ENCODE results near the gene GNLY. TPM values are rescaled to one million over a fixed set of nuclear protein-coding genes. Genes with fewer than 3 reads are reported as not detected.
"Not testable (repeated sequence)": the region's sequence is repeated elsewhere in the genome, so short reads cannot be mapped to it uniquely, and the experiment has no call there.

The GNLY gene
- not detected in 2 replicates for total RNA-seq

DNA sequence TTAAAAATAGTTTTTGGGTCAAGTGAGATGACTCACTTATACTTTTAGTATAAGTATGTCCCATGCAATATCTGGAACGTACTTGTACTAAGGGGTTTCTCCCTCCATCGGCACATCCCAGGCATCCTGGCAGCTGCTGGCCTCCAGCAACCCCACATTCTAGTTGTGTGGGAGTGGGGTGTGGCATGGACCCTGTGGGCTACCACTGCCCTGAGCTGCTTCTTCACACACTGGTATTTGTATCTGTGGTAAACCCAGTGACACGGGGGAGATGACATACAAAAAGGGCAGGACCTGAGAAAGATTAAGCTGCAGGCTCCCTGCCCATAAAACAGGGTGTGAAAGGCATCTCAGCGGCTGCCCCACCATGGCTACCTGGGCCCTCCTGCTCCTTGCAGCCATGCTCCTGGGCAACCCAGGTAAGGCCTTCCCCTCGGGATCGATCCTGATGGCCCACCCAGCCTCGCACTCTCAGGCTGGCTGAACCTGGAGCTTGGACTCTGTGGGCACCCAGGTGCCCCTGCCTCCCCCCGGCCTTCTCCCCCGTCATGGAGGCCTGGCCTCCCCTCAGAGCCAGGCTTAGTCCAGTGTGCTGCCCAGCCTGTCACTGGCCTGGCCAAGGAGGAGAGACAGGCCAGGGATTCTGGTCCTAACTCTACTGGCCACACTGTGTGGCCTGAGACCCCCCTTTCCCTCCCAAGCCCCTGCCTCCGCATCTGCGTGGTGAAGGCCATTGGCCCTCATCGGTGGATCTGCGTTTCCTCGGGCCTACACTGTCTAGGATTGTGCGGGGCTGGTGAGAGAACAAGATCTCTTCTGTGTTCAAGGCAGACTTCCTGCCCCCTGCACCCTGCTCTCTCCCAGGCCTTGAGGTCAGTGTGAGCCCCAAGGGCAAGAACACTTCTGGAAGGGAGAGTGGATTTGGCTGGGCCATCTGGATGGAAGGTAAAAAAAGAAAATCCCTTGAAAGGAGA lies at the start of gene GNLY:
GNLY (plus strand) TSS at position 307 of the 974 bp plus-strand sequence; CDS start at position 368, 61 bp downstream.
- DNase-seq (ENCODE audit: low read depth in 2 of 2), result no peak

- DNase-seq (ENCODE audit: low read depth in 2 of 2), result no peak
Measured at GRCh38 chr2:85644909-85645308, 49.2 kb upstream of the GNLY start.

- DNase-seq (ENCODE audit: low read depth in 2 of 2), result no peak
Measured at GRCh38 chr2:85646166-85646565, 48.0 kb upstream of the GNLY start.

DNA sequence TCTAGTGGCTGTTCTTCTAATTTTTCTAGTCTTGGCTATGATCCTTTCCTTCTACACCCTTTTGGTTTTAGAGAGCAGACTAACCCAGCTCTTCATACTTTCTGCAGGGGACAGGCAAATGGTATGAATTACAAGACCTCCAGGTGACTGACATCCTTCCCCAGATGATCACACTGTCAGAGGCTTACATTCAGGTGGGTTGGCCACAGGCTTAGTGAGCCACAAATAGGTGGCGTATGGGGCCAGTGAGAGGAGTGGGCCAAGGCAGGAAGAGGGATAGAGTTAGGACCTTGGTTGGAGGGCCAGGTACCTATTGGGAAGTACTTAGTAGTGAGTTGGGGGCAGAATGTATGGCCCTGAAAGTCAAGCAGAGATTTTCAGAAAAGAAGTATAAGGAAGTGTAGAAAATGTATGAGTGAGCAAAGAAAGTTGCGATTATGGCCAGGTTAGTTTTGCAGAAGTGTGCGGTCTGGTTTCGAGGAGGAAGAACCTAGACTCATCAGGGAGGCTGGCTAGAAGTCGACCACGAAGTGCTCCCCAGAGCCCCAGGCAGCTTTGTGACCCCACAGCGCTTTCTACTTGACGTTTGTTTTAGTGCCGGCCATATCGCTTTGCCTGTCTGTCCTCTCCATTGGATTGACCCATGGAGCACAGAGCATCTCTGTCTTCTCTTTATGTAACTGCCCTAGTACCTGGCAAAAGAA lies 46.2 kb upstream of the GNLY start:
- DNase-seq (ENCODE audit: low read depth in 2 of 2), result no peak

GRCh38 chr2:85648619-85649018 lies 45.5 kb upstream of the GNLY start:
- DNase-seq (ENCODE audit: low read depth in 2 of 2), result peak; percentile 36 to 65

DNA sequence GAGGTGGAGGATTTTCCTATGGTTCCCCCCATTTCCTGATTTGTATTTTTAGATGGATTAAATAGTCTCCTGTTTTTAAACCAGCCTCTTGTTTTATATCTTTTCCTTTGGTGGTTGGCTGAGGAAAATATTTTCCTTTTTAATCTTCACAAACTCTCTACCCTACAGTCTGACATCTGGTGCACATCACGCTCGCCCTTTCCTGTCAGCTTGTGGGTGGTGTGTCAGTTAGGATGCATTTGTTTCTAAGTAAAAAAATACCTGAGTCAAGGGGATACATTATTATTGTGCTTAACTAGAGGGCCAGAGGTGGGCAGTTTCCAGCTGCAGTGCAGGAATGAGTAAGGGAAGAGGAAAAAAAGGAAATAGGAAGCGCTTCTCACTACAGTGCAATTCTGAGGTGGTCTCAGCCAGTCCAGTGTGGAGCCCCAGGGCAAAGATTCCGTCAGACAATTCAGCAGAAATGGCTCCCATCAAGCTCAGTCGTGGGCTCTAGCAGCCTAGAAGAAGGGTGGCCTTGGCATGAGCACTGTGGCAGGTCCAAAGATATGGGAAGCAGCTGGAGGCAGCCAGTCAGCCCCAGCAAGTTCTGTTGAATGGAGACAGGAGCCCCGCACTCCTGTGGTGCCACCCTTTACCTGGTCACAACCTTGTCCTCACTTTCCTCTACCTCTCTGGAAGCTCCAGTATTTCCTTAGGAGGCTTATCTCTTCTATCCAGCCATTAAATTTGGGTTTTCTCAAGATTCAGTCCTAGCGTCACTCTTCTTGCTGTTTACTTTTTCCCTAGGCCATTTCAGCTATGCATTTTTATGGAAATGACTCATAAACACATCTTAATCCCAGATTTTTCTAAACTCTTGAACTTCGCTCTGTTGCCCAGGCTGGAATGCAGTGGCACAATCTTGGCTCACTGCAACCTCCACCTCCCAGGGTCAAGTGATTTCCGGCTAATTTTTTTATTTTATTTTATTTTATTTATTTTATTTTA lies 44.7 kb upstream of the GNLY start:
- DNase-seq (ENCODE audit: low read depth in 2 of 2), result peak; percentile 7 to 35

GRCh38 chr2:85650456-85650855 lies 43.7 kb upstream of the GNLY start:
- no peak for DNase-seq (ENCODE audit: low read depth in 2 of 2)

DNA sequence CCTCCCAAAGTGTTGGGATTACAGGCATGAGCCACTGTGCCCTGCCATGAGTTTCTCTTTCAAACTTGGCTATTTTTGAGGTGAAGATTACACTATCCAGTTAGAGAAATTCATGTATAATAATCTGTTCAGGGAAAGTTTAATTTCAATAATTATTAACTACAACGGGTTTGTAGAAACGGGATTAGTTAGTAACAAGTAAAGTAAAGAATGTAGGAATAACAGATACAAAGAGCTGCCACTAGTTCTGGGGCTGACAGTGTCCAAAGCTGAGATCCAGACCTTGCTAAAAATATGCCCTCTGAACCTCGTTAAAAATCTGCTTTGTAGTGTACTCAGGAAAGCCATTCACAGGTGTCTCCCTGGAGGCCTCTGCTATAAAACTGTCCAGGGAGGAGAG lies 43.1 kb upstream of the GNLY start:
- no peak for DNase-seq (ENCODE audit: low read depth in 2 of 2)

GRCh38 chr2:85652056-85652455 lies 42.1 kb upstream of the GNLY start:
- DNase-seq (ENCODE audit: low read depth in 2 of 2), result no peak

DNA sequence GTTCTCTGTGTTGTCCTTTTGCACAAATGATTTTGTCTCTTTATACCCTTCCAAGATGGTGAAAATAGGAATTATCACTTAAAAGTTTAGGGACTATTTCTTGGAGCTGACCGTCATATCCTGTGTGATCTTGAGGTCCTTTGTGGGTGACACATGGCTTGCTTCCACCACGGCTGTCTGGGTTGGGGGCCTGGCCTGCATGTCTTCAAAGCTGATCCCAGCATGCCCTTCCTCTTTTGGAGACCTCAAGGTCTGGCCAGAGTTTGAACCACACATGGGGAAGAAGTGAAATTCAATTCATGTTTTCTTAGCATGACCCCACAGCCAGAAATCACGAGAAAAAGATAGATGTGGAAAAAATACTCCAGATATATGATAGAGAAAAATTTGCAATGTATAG lies 40.2 kb upstream of the GNLY start:
- no peak for DNase-seq (ENCODE audit: low read depth in 2 of 2)

- no peak for DNase-seq (ENCODE audit: low read depth in 2 of 2)
Measured at GRCh38 chr2:85655961-85656417, 38.2 kb upstream of the GNLY start.

DNA sequence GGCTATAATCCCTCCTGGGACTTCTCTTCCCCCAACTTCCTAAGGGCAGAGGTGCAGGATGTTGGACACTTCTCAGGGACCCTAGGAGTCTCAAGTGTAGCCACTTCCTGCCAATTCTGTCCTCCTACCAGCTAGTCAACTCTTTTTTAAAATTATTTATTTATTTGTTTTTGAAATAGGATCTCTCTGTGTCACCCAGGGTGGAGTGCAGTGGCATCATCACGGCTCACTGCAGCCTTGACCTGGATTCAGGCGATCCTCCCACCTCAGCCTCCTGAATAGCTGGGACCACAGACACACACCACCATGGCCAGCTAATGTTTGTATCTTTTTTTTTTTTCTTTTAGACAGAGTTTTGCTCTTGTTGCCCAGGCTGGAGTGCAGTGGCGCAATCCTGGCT lies 37.7 kb upstream of the GNLY start:
- no peak for DNase-seq (ENCODE audit: low read depth in 2 of 2)

GRCh38 chr2:85657399-85657798 lies 36.8 kb upstream of the GNLY start:
- DNase-seq (ENCODE audit: low read depth in 2 of 2), result not testable (repeated sequence)

- DNase-seq (ENCODE audit: low read depth in 2 of 2), result no peak
Measured at GRCh38 chr2:85659324-85659981, 34.7 kb upstream of the GNLY start.

GRCh38 chr2:85660301-85660700 lies 33.9 kb upstream of the GNLY start:
- not testable (repeated sequence) for DNase-seq (ENCODE audit: low read depth in 2 of 2)

DNA sequence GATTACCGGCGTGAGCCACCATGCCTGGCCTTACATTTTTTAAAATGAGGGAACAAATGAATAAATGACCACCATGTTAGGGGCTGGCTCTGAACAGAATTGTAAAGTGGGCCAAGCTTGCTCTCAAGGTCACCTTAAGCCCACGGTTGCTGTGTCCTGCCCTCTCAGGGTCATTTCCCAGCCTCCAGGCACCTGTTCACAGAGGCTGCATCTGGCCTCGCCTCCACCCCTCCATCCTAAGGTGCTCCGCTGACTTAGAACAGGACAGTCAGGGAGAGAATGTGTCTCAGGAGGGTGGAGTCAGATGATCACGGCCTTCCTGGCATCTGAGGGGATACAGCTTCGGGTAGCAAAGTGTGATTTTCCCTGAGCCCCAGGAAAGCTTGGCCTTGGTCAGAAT lies 33.4 kb upstream of the GNLY start:
- no peak for DNase-seq (ENCODE audit: low read depth in 2 of 2)

DNA sequence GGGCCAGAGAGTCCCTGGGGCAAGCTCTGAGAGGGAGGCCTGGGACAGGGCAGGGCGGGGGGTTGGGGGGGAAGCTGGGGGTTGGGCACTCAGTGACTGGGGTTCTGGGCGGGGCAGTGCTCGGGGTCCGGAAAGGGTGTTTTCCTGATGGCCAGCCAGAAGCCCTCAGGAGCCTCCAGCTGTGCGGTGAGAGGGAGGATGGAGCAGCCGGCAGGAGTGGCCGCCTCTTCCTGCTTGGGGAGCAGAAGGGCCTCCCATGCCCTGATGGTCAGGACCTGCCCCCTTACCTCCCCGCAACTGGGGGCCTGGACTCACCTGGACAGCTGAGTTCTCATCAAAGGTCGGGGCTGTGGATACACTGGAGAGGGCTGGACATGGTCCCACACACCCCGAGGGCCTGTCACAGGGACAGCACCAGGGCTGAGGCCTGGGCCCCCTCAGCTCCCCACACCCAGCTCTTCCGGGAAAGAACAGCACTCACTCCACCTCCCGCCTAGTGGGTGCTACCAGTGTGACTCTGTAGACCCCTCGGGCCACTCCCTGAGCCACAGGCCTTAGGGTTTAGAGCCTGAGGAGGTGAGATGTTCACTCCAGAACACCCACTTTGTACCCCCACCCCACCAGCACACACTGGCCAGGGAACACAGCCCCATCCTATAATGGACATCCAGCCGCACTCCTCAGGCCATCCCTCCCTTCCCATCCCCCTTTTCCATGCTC lies 32.9 kb upstream of the GNLY start:
- peak in 1 of 2 donors; percentile 38 for DNase-seq (ENCODE audit: low read depth in 2 of 2)

DNA sequence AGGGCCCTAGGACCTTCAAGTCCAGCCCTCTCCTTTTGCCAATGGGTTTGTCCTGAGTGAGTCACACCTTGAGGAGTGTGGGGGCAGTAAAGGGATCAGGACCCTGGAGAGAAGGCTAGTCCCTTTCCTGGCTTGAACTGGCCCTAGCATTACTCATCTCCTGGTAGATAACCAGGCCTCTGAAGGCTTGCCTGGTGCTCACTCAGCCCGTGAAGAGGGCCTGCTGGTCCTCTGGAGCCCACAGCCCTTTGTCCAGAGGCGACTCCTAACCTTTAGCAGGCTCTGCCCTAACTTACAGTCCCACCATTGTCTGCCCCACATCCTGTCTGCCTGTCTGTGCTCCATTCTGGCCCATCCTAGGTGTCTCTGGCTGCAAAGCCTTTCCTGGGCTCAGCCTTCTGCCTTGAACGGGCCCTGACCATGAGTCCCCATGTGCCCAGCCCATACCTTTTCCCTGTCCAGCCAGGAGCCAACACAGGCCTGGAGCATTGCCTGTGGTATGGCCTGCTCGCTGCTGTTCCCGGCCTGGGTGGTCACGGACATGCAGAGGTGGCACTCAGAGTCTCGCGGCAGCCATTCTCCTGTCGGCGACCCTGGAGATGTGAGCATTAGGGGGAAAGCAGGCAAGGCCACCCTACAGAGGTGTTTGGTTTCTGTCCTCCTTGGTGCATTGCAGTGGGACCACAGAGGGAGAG lies 31.1 kb upstream of the GNLY start:
- DNase-seq (ENCODE audit: low read depth in 2 of 2), result peak in 1 of 2 donors; percentile 89
